HG02623 (cell line): ENCODE data around the gene MCAM.

Source experiments
- ATAC-seq: cut with Tn5 transposase; IDR thresholded peaks from one replicate; pipeline ENCODE4 v1.9.1; 2021; ENCODE audit warnings: moderate library complexity; ENCODE audit not compliant: unreplicated experiment

Gene MCAM

DNA sequence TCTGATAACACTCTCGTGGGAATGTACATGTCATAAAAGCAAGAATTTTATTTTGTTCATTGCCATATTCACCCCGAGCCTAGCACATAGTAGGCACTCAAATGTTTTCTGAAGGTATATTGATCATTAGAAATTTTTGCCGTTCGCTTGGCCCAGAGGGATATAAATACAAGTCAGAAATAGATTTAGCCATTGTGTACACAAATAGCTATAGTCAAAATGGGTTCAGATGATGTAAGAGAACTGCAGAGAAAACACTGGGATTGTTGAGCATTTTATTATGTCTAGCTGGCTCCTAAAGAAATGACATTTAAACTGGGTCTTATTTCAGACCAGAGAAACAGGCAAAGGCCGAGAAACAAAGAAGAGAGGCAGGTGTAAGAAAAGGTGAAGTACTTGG lies 49.3 kb downstream of the MCAM start:
- no peak for ATAC-seq

DNA sequence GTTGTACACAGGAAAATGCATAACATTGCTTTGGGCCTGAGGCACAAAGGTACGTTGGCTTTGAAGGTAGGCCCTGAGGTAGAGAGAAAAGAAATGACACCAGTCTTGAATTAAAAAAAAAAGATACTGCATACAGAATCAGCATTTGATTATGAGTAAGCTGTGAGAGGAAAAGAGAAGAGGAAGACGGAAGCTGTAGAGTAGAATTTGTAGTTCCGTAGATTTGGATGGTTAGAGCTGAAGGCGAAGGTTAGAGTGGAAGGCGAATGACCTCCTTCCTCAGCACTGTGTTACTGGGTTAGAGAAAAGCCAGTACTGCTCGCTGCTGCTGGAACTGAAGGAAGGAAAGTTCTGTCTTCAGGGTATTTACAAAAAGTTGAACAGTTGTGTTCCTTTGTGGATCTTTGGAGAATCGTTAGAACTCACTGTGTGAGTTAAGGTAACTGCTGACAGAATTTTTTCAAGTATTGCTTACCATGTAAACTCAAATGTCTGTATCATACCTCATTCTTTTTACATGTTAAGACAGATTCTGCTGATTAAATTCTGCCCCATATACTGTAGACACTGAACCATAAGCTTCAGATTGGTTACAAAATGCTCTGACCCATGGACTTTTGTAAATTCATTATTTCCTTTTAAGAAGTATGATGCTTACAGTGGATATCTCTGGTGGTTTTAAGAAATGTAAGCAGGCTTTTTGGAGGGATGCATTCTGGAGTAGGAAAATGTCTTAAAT lies 50.2 kb downstream of the MCAM start:
- ATAC-seq = no peak

DNA sequence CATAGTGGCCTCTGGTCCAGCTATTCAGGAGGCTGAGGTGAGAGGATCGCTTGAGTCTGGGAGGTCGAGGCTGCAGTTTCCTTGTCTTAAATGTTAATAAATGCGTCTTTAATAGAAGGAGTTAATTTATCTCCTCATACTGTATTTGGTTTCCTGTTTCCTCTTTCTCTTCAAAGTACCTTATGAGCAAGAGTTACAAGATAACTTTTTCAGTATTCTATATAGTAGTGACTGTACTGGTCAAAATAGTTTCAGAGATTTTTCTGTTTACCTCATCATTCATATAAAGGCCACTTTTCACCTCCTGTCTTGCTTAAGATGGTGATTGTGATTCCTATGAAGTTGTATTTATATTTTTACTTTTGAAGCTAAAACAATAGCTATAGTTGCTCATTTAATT lies 50.9 kb downstream of the MCAM start:
- ATAC-seq = no peak

DNA sequence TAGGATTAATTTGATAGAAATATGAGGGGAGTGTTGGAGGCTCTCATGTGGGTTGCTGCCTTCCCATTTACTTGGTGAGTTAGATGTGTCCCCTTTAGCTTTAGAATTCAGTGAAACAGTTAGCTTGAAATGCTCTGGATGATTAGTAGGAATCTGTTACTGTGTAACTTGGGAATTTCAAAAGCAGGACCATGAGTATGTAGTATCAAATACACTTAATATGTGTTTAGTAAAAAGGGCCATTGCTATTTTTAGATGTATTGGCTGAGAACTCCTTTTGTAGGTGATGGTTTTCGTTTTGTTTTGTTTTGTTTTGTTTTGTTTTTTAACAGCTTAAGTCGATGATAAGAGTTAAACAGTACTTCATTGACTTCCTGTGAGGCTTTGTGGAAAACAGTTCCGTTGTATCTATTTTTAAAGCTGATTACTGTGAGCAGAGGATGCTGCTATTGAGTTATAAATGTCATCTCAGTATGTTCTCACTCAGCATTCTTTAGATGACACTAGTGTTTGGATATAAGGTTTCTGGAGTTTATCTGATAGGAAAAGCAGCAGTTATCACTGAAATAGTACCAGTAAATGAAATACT lies 53.5 kb downstream of the MCAM start:
- ATAC-seq = no peak

DNA sequence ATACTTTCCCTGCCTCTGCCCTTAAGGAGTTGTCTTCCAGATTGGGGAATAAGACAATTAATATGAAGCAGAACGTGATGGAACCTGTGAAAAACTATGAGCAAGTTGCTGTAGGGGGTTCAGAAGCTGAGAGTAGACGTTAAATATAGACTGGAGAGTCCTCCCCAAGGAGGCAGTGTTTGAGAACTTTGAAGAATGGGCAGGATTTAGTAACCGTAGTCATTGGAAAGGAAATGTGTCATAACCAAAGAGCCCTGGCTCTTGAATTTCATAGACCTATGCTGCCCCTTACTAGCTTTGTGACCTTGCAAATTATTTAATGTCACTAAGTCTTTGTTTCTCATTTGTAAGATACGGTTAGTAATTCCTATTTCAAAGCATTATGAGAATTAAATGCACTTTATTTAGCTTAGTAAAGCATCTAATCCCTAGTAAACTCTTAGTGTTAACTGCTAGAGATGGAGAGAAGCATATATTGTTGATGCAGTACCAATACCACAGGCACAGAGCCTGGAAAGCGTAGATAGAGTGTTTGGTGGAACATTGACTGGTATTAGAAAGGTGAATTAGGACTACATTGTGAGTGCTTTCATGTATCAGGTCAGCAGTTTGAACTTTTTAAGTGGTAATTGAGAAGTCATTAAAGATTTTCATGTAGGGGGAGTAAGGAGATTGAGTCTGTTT lies 54.1 kb downstream of the MCAM start:
- ATAC-seq = no peak

DNA sequence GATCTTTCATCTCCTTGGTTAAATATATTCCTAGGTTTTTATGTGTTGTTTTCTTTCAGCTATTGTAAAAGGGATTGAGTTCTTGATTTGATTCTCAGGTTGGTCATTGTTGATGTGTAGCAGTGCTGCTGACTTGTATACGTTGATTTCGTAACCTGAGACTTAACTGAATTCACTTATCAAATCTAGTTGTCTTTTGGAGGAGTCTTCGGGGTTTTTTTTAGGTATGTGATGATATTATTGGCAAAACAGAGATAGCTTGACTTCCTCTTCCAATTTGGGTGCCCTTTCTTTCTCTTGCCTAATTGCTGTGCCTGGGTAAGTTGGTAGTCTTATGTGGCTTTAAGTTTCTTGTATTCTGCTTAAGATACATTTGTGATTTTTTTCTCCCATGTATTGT lies 57.9 kb downstream of the MCAM start:
- ATAC-seq = no peak
